Neural cell (in vitro differentiated cells): ENCODE data around the gene ALPG. TPM values are rescaled to one million over a fixed set of nuclear protein-coding genes. Genes with fewer than 3 reads are reported as not detected.
"Not testable (repeated sequence)": the region's sequence is repeated elsewhere in the genome, so short reads cannot be mapped to it uniquely, and the experiment has no call there.

Experiments used
- H2AFZ ChIP-seq: fragments of 200-600, 300-800 bp; sonication (generic), shearing (Covaris generic); 2 replicates; pipeline ENCODE4 v1.6.0; 2014; ENCODE audit warnings: low read depth, mild to moderate bottlenecking, antibody characterized with exemption, low read length, moderate library complexity
- H3F3A ChIP-seq: fragments of 200-600 bp; shearing (Covaris generic); 2 replicates; pipeline ENCODE4 v1.6.1; 2016; ENCODE audit warnings: mild to moderate bottlenecking, moderate library complexity, mixed read lengths, antibody characterized with exemption, low read length; ENCODE audit not compliant: insufficient read depth, poor library complexity, severe bottlenecking
- H3K27ac ChIP-seq: fragments of 200-600, 300-800 bp; sonication (generic), shearing (Covaris generic); 2 replicates; pipeline ENCODE4 v1.5.1; 2014; ENCODE audit warnings: mild to moderate bottlenecking, low read length, moderate library complexity
- H3K27me3 ChIP-seq: fragments of 300-800, 200-600 bp; sonication (generic), shearing (Covaris generic); 2 replicates; pipeline ENCODE4 v1.6.0; 2014; ENCODE audit warnings: mild to moderate bottlenecking, low read depth, low read length, moderate library complexity; ENCODE audit not compliant: insufficient read depth
- H3K36me3 ChIP-seq: fragments of 300-800, 200-600 bp; sonication (generic), shearing (Covaris generic); 2 replicates; pipeline ENCODE4 v1.5.1; 2014; ENCODE audit warnings: mild to moderate bottlenecking, antibody characterized with exemption, low read length, moderate library complexity; ENCODE audit not compliant: insufficient read depth
- H3K4me2 ChIP-seq: fragments of 300-800, 200-600 bp; sonication (generic), shearing (Covaris generic); 2 replicates; pipeline ENCODE4 v1.6.0; 2014; ENCODE audit warnings: mild to moderate bottlenecking, low read length
- H3K4me3 ChIP-seq: fragments of 300-800, 200-600 bp; sonication (generic), shearing (Covaris generic); 2 replicates; pipeline ENCODE4 v1.5.1; 2014; ENCODE audit warnings: mild to moderate bottlenecking, low read length, moderate library complexity
- H3K79me2 ChIP-seq: fragments of 200-600 bp; shearing (Covaris generic); replicated peaks from 2 replicates; pipeline ENCODE4 v1.6.0; 2014; ENCODE audit warnings: mild to moderate bottlenecking, low read length, moderate library complexity; ENCODE audit not compliant: insufficient read depth
- H3K9ac ChIP-seq: fragments of 300-800, 200-600 bp; sonication (generic), shearing (Covaris generic); 2 replicates; pipeline ENCODE4 v1.6.1; 2016; ENCODE audit warnings: mild to moderate bottlenecking, low read length, mixed read lengths
- H3K9me2 ChIP-seq: fragments of 200-600 bp; shearing (Covaris generic); 2 replicates; pipeline ENCODE4 v1.6.1; 2016; ENCODE audit warnings: mild to moderate bottlenecking, low read length, mixed read lengths; ENCODE audit not compliant: insufficient read depth
- H3K9me3 ChIP-seq: fragments of 200-600, 300-800 bp; sonication (generic), shearing (Covaris generic); 2 replicates; pipeline ENCODE4 v1.6.1; 2016; ENCODE audit warnings: mild to moderate bottlenecking, mixed run types, low read length, moderate library complexity, mixed read lengths
- H4K20me1 ChIP-seq: fragments of 200-600 bp; shearing (Covaris generic); 2 replicates; pipeline ENCODE4 v1.6.1; 2016; ENCODE audit warnings: mild to moderate bottlenecking, mixed run types; ENCODE audit not compliant: insufficient read depth
- EP300 ChIP-seq: fragments of 450-650 bp; conservative IDR thresholded peaks from 2 replicates; pipeline ENCODE4 v1.6.1; 2014; ENCODE audit warnings: antibody characterized with exemption, mild to moderate bottlenecking, moderate library complexity; ENCODE audit not compliant: poor library complexity, severe bottlenecking
- EZH2 ChIP-seq: fragments of 200-600, 300-800 bp; shearing (Covaris generic), sonication (generic); IDR thresholded peaks from 2 replicates; pipeline ENCODE4 v1.6.1; 2014; ENCODE audit warnings: antibody characterized with exemption, low read length, borderline replicate concordance, mild to moderate bottlenecking; ENCODE audit not compliant: insufficient read depth, poor library complexity, severe bottlenecking
- MXI1 ChIP-seq: fragments of 450-650 bp; conservative IDR thresholded peaks from 2 replicates; pipeline ENCODE4 v1.6.1; 2014; ENCODE audit warnings: antibody characterized with exemption, mild to moderate bottlenecking; ENCODE audit not compliant: poor library complexity, severe bottlenecking
- POLR2AphosphoS5 ChIP-seq: IDR thresholded peaks from 2 replicates; pipeline ENCODE4 v1.6.1; 2012
- RAD21 ChIP-seq: fragments of 450-650 bp; conservative IDR thresholded peaks from 2 replicates; pipeline ENCODE4 v1.6.1; 2014; ENCODE audit warnings: antibody characterized with exemption, mild to moderate bottlenecking, moderate library complexity
- REST ChIP-seq: IDR thresholded peaks from 2 replicates; pipeline ENCODE4 v1.6.1; 2012; ENCODE audit warnings: borderline replicate concordance
- SMC3 ChIP-seq: fragments of 450-650 bp; conservative IDR thresholded peaks from 2 replicates; pipeline ENCODE4 v1.6.1; 2014; ENCODE audit warnings: antibody characterized with exemption, mild to moderate bottlenecking, moderate library complexity; ENCODE audit not compliant: poor library complexity
- TAF1 ChIP-seq: IDR thresholded peaks from 2 replicates; pipeline ENCODE4 v1.6.1; 2012; ENCODE audit warnings: low read depth
- polyA plus RNA-seq: library from polyadenylated mRNA; depleted of rRNA; stranded (reverse); fragments of >200 nt; gene quantifications from 2 replicates; pipeline ENCODE4 v1.2.3, GENCODE V29; 2014
- TF ChIP-seq, protein P1 (sequence below): fragments of 450-650 bp; IDR thresholded peaks from 2 replicates; pipeline ENCODE4 v1.5.1; 2014; ENCODE audit warnings: antibody characterized with exemption, mild to moderate bottlenecking, moderate library complexity; ENCODE audit not compliant: poor library complexity, severe bottlenecking

Gene ALPG
- polyA plus RNA-seq, 1 donor from 2014 or later, result not detected

- Histone ChIP-seq H3K27ac (no peak overlapping the region), H2AFZ (no peak overlapping the region), H4K20me1 (no peaks in the 10 kb centered on the region), H3K4me3 (no peak overlapping the region), H3K9ac (no peak overlapping the region), H3K4me2 (no peak overlapping the region), H3F3A (no peaks in the 10 kb centered on the region), H3K9me3 (no peaks in the 10 kb centered on the region), H3K27me3 (peaks cover 53% of the 10 kb centered on the region), H3K9me2 (no peaks in the 10 kb centered on the region), H3K79me2 (no peaks in the 10 kb centered on the region), H3K36me3 (no peaks in the 10 kb centered on the region)
- no peak for TF ChIP-seq RAD21
- no peak for TF ChIP-seq TAF1
- TF ChIP-seq EP300, result no peak
- TF ChIP-seq REST, result no peak
- TF ChIP-seq, protein P1, sequence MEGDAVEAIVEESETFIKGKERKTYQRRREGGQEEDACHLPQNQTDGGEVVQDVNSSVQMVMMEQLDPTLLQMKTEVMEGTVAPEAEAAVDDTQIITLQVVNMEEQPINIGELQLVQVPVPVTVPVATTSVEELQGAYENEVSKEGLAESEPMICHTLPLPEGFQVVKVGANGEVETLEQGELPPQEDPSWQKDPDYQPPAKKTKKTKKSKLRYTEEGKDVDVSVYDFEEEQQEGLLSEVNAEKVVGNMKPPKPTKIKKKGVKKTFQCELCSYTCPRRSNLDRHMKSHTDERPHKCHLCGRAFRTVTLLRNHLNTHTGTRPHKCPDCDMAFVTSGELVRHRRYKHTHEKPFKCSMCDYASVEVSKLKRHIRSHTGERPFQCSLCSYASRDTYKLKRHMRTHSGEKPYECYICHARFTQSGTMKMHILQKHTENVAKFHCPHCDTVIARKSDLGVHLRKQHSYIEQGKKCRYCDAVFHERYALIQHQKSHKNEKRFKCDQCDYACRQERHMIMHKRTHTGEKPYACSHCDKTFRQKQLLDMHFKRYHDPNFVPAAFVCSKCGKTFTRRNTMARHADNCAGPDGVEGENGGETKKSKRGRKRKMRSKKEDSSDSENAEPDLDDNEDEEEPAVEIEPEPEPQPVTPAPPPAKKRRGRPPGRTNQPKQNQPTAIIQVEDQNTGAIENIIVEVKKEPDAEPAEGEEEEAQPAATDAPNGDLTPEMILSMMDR, result no peak
- TF ChIP-seq POLR2AphosphoS5, result no peak
- no peak for TF ChIP-seq EZH2
- TF ChIP-seq SMC3, result no peak
- TF ChIP-seq MXI1, result no peak
These were observed 16.0 kb upstream of the ALPG start for GRCh38 chr2:232390661-232391060.

DNA sequence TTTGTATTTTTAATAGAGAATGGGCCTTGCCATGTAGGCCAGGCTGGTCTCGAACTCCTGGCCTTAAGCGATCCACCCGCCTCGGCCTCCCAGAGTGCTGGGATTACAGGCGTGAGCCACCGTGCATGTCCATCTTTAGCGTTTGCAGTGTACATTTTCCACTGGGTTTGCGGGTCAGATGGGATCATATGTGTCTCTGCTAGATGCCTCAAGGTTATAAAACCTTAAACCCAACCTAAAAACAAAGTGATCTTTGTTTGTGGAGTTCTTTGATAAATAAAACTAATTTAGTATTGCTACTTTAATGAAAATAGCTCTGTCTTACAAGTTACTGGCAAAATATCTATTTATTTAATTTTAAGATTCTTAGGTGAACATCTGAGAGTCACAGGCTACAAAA lies 13.1 kb upstream of the ALPG start:
- Histone ChIP-seq H3K4me3 (no peak overlapping the region), H3K79me2 (no peaks in the 10 kb centered on the region), H3K9me2 (no peaks in the 10 kb centered on the region), H3K9me3 (no peaks in the 10 kb centered on the region), H4K20me1 (no peaks in the 10 kb centered on the region), H3K36me3 (no peaks in the 10 kb centered on the region), H3K27ac (no peak overlapping the region), H3K27me3 (peaks cover 24% of the 10 kb centered on the region), H2AFZ (no peak overlapping the region), H3F3A (no peaks in the 10 kb centered on the region), H3K9ac (no peak overlapping the region), H3K4me2 (no peak overlapping the region)
- no peak for TF ChIP-seq POLR2AphosphoS5
- TF ChIP-seq MXI1, result no peak
- TF ChIP-seq, protein P1, result no peak
- TF ChIP-seq EZH2, result no peak
- TF ChIP-seq SMC3, result no peak
- TF ChIP-seq RAD21, result no peak
- no peak for TF ChIP-seq TAF1
- no peak for TF ChIP-seq EP300
- TF ChIP-seq REST, result no peak

- H3K9me2 ChIP-seq, H3K9me3 ChIP-seq, H3K36me3 ChIP-seq, H3K27ac ChIP-seq, H4K20me1 ChIP-seq, H3K4me3 ChIP-seq, H3K79me2 ChIP-seq, H3K9ac ChIP-seq, H2AFZ ChIP-seq, H3F3A ChIP-seq, H3K4me2 ChIP-seq: not testable (repeated sequence)
- peaks cover 15% of the 10 kb centered on the region for H3K27me3 ChIP-seq
These were observed 12.2 kb upstream of the ALPG start for GRCh38 chr2:232394431-232394830.
